Right lobe of liver (tissue), 4 donors: ENCODE data around the gene YWHAH.

Source experiments
- CTCF ChIP-seq, 4 donors: fragments of 200-600 bp in 3 of 4; fragments of 450-650 bp in 1 of 4; IDR thresholded peaks; one replicate each; pipeline versions ENCODE4 v1.5.1 to v1.8.0; 2016 to 2022; ENCODE audit warnings: antibody characterized with exemption in 4 of 4, mild to moderate bottlenecking in 2 of 4
- POLR2A ChIP-seq: fragments of 450-650 bp; IDR thresholded peaks from one replicate; pipeline ENCODE4 v1.6.1; 2017; ENCODE audit warnings: antibody characterized with exemption, mild to moderate bottlenecking
- donor health status: DM: no; HTN: no; CAD: no.
- donor health status: DM: no; HTN: no; CAD: no.
- donor health status: DM: no; HTN: yes; CAD: no.

- TF ChIP-seq CTCF (IDR thresholded peaks at IDR 0.05) (no peak), POLR2A (no peak)
Measured at GRCh38 chr22:31957970-31958594, 13.7 kb downstream of the YWHAH start.
